ENCODE results near the gene CPSF7. TPM values are rescaled to one million over a fixed set of nuclear protein-coding genes. Genes with fewer than 3 reads are reported as not detected.

Gene CPSF7
- total RNA-seq, 1 donor from 2014 or later: 129 TPM

DNA sequence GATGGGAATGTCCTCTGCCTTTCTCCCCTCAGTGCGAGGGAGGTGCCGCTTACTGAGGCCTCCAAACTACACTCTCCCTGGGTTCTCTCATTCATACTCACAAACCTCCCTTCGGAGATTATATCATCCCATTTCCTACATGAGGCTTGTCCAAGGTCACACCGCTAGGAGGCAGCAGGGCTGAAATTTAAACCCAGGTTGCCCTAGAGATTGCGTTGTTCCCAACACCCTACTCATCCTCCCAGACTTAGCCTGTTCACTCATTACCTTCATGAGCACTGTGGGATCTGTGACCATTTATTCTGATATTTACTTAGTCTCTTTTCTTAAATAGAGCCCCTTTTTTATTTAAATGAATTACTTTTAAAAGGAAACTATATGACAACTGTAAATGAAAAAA is 31.2 kb upstream of the CPSF7 start:
- H3K27me3 Mint-ChIP-seq: no peaks in the 10 kb centered on the region
- H3K27ac Mint-ChIP-seq: no peak overlapping the region
- no peak for DNase-seq (ENCODE audit: extremely low spot score, unreplicated experiment)
- no peaks in the 10 kb centered on the region for H3K4me1 Mint-ChIP-seq (ENCODE audit: unreplicated experiment)
- TF ChIP-seq, protein P1, sequence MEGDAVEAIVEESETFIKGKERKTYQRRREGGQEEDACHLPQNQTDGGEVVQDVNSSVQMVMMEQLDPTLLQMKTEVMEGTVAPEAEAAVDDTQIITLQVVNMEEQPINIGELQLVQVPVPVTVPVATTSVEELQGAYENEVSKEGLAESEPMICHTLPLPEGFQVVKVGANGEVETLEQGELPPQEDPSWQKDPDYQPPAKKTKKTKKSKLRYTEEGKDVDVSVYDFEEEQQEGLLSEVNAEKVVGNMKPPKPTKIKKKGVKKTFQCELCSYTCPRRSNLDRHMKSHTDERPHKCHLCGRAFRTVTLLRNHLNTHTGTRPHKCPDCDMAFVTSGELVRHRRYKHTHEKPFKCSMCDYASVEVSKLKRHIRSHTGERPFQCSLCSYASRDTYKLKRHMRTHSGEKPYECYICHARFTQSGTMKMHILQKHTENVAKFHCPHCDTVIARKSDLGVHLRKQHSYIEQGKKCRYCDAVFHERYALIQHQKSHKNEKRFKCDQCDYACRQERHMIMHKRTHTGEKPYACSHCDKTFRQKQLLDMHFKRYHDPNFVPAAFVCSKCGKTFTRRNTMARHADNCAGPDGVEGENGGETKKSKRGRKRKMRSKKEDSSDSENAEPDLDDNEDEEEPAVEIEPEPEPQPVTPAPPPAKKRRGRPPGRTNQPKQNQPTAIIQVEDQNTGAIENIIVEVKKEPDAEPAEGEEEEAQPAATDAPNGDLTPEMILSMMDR (conservative IDR thresholded peaks at IDR 0.05): peak; percentile 34
- peaks cover 13% of the 10 kb centered on the region for H3K36me3 Mint-ChIP-seq
- no peaks in the 10 kb centered on the region for H3K9me3 Mint-ChIP-seq
- no peak overlapping the region for H3K4me3 Mint-ChIP-seq

DNA sequence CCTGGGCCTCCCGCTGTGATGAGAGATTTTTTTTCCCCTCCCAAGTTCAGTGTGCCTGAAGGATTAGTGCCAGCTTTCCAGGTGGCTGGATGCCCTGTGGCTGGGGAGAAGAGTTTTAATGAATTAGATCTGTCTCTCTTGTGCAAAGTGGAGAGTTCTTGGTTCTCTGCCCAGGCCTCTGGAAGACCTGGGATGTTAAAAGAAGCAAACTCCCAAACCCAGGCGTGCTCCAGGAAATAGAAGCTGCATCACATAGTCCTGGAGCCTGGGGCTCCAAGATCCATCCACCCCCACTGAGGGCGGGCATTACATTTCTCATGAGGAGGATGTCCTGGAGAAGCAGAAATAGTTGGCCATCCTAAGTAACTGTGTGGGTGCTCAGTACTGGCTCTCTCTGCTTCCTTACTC is 30.7 kb upstream of the CPSF7 start:
- TF ChIP-seq, protein P1 (conservative IDR thresholded peaks at IDR 0.05): no peak
- no peak for DNase-seq (ENCODE audit: extremely low spot score, unreplicated experiment)
- Mint-ChIP-seq H3K4me3 (no peak overlapping the region), H3K4me1 (ENCODE audit: unreplicated experiment) (no peaks in the 10 kb centered on the region), H3K27me3 (no peaks in the 10 kb centered on the region), H3K9me3 (no peaks in the 10 kb centered on the region), H3K36me3 (peaks cover 13% of the 10 kb centered on the region), H3K27ac (no peak overlapping the region)

DNA sequence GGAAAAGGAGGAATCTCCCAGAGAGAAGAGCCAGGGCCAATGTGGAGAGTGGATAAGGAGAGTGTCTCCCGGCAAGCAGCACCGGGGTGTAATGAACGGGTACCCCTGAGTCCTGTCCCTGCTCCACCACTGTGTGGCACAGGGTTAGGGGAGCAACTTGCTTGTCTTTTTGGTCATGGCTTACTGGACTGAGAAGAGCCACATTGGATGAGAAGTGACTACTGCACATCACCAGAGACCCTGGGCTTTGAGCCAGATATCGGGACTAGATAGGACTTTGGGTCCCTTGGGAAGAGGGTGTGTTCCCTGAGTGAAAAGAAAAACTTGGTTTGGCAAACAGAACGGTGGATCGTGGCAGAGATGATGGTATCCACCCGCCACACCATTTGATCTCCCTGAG is 24.7 kb upstream of the CPSF7 start:
- TF ChIP-seq, protein P1 (conservative IDR thresholded peaks at IDR 0.05): no peak
- Mint-ChIP-seq H3K4me3 (no peak overlapping the region), H3K9me3 (no peaks in the 10 kb centered on the region), H3K27me3 (no peaks in the 10 kb centered on the region), H3K36me3 (peaks cover 19% of the 10 kb centered on the region), H3K4me1 (ENCODE audit: unreplicated experiment) (no peaks in the 10 kb centered on the region), H3K27ac (no peak overlapping the region)
- no peak for DNase-seq (ENCODE audit: extremely low spot score, unreplicated experiment)

DNA sequence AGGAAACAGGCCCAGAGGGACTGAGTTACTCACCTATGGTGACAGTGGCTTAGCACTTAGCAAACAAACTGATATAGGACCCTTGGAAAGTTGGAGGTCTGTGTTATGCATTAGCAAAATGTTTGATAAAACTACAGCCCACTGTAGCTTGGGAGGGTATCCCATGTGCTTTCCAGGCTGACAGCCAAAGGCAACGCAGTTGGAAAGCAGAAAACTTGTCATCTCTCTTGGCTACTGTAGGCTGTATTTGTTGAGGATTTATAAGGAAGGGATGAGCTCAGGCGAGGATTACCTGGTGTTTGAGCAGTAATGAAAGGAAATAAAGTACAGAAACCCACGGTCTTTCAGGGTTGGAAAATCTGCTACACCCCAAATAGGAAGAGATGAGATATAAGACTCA is 23.9 kb upstream of the CPSF7 start:
- H3K9me3 Mint-ChIP-seq: no peaks in the 10 kb centered on the region
- no peak overlapping the region for H3K27ac Mint-ChIP-seq
- H3K36me3 Mint-ChIP-seq: peaks cover 19% of the 10 kb centered on the region
- H3K27me3 Mint-ChIP-seq: no peaks in the 10 kb centered on the region
- TF ChIP-seq, protein P1 (conservative IDR thresholded peaks at IDR 0.05): no peak
- DNase-seq (ENCODE audit: extremely low spot score, unreplicated experiment): no peak
- no peak overlapping the region for H3K4me3 Mint-ChIP-seq
- no peaks in the 10 kb centered on the region for H3K4me1 Mint-ChIP-seq (ENCODE audit: unreplicated experiment)

DNA sequence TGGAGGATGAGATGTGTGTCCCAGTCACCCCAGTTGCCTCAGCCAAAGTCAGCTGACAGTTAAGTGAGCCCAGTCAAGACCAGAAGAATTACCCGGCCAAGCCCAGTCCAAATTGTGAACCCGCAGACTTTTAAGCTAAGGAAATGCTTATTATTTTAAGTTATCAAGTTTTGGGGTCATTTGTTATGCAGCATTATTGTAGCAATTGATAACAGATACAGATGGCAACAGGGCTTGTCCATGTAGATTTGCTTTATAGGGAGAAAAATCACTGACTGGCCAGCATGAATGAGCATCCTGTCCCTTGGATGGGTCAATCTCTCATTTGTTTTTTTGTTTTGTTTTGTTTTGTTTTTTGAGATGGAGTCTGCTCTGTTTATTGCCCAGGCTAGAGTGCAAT is 23.1 kb upstream of the CPSF7 start:
- Mint-ChIP-seq H3K36me3 (peaks cover 24% of the 10 kb centered on the region), H3K27ac (no peak overlapping the region), H3K9me3 (no peaks in the 10 kb centered on the region), H3K4me3 (no peak overlapping the region), H3K27me3 (no peaks in the 10 kb centered on the region), H3K4me1 (ENCODE audit: unreplicated experiment) (no peaks in the 10 kb centered on the region)
- TF ChIP-seq, protein P1 (conservative IDR thresholded peaks at IDR 0.05): no peak
- no peak for DNase-seq (ENCODE audit: extremely low spot score, unreplicated experiment)

DNA sequence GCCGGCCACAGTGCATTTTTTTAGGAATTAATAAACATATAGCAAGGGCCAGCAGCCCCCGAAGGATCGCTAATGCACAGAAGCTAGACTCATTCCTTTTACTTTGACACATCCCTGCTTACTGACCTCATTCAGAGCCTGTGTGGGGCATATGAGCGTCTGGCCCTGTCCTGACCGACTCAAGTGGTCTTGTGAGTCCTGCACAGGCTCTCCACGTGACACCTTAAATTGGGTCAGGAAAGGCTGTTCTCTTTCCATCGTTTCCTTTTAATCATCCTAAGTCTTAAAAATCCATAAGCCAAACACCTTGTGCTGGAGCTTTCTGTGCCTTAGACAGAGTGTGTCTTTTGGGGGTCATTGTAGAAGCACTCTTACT is 18.8 kb upstream of the CPSF7 start:
- no peak for DNase-seq (ENCODE audit: extremely low spot score, unreplicated experiment)
- H3K4me1 Mint-ChIP-seq (ENCODE audit: unreplicated experiment): peaks cover 16% of the 10 kb centered on the region
- H3K27me3 Mint-ChIP-seq: no peaks in the 10 kb centered on the region
- no peak overlapping the region for H3K27ac Mint-ChIP-seq
- H3K36me3 Mint-ChIP-seq: peaks cover 17% of the 10 kb centered on the region
- H3K4me3 Mint-ChIP-seq: no peak overlapping the region
- TF ChIP-seq, protein P1 (conservative IDR thresholded peaks at IDR 0.05): no peak
- no peaks in the 10 kb centered on the region for H3K9me3 Mint-ChIP-seq

Measured in type B pancreatic cell (in vitro differentiated cells).